ENCODE results near the gene PGLYRP1.

PGLYRP1 gene

DNA sequence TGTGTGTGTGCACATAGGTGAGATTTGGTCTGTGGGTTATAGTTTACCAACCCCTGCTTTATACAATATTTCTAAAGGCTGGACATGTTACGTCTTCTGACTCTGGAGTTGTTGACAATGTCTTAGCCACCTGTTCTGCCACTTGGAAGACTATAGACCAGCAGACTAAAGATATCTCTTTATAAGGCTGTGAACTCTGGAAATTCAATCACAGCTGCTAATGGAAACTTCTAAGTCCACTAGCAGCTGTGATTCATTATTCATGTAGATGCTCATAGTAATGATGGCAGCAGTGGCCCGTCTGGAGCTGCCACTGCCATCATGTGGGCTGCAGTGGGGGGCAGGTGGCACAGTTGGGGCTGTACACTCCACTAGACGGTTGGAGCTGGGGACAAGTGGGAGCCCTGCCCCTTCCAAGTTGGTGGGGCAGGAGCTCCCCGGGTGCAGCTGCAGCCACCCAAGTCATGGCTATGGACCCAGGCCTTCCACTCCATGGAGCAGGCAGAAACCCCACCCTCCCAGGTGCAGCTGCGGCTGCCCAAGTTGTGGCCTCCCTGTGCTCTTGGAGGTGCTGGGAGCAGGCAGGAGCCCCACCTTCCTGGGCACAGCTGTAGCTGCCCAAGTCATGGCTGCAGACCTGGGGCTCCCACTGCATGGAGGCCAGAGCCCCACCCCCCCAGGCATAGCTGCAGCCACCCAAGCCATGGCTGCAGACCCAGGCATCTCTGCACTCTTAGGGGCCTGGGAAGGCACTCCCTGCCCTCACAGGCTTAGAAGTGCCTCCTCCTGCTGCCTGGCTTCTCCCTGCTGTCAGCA, 9.1 kb upstream of the PGLYRP1 start:
- DNase-seq: no peak

GRCh38 chr19:46030812-46031550, 8.1 kb upstream of the PGLYRP1 start:
- DNase-seq: no peak

DNA sequence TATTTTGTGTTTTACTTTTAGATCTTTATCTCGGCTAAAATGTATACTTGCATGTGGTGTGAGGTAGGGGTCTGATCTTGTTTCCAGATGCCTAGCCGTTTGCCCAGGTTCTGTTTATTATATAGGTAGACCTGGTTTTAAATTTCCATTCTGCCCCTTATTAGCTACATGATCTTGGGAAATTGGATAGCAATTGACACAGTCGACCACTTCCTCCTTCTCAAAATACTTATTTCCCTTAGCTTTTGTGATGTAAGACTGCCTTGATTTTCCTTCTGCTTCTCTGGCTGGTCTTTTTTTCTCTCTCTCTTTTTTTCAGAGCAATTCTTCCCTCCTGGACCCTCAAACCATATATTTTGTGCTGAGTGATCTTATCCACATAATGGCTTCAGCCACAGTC, 3.0 kb upstream of the PGLYRP1 start:
- DNase-seq: no peak

GRCh38 chr19:46023311-46023779, 492 bp upstream of the PGLYRP1 start:
- DNase-seq: no peak

GRCh38 chr19:46022061-46022430, 807 bp downstream of the PGLYRP1 start:
- no peak for DNase-seq

DNA sequence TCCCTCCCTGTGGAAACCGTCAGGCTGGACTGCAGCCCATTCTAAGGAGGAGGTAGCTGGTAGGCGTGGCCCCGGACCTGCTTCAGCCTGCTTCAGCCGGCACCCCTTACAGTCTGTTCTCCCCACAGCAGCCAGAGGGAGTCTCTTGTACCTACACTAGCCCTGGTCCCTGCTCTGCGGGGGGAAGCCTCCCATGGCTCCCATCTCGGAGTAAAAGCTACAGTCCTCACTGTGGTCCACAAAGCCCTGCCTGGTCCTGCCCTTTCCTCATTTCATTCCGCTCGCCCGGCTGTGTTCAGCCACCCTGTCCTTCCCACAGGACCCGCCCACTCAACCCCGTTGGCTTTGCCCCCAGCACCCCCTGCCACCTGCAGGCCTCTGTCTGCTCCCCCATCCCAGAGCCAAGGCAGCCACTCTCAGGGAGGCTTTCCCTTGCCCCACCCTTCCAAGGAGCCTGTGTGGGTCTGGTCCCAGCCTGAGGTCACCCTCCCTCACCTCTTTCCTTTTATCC, 1.3 kb downstream of the PGLYRP1 start:
- no peak for DNase-seq

GRCh38 chr19:46020819-46021125, 2.1 kb downstream of the PGLYRP1 start:
- no peak for DNase-seq

DNA sequence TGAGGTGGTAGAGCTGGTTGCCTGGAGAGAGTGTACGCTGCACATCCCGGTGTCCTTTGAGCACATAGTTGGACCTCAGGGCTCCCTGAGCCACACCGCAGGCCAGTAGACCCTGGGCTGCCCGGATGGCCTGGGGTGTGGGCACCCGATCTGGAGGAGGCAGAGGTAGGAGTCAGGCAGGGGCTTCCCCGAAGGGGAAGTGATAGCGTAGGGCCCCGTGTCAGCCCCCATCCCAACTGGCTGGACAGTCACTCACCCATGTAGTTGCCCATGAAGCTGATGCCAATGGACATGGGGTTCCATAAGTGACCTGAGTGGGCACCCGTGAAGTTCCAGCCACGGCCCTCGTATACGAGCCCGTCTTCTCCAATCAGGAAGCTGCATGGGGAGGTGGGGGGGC, 3.6 kb downstream of the PGLYRP1 start:
- DNase-seq: no peak

DNA sequence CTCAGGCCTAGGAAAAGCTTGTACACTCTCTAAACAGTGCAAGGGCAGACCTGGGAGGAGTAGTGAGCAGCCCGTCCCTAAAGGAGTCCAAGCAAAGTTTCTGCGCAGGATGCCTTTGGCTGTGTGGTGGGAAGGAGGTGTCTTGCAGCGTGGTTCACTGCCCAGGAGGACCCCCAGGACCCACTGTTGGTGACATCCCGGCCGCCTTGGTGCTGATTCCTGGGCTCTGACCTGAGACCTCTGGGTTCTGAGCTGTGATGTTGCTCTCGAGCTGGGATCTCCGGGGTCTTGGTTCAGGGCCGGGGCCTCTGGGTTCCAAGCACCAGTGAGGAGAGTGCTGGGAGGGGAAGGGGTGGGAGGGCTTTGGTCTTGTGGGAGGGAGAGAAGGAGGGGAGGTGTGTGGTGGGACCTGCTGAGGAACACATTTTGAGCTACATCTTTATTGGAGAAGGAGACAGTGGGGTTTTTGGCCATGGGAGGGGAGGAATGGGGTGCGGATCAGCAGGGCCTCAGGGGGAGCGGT, 4.1 kb downstream of the PGLYRP1 start:
- no peak for DNase-seq

DNA sequence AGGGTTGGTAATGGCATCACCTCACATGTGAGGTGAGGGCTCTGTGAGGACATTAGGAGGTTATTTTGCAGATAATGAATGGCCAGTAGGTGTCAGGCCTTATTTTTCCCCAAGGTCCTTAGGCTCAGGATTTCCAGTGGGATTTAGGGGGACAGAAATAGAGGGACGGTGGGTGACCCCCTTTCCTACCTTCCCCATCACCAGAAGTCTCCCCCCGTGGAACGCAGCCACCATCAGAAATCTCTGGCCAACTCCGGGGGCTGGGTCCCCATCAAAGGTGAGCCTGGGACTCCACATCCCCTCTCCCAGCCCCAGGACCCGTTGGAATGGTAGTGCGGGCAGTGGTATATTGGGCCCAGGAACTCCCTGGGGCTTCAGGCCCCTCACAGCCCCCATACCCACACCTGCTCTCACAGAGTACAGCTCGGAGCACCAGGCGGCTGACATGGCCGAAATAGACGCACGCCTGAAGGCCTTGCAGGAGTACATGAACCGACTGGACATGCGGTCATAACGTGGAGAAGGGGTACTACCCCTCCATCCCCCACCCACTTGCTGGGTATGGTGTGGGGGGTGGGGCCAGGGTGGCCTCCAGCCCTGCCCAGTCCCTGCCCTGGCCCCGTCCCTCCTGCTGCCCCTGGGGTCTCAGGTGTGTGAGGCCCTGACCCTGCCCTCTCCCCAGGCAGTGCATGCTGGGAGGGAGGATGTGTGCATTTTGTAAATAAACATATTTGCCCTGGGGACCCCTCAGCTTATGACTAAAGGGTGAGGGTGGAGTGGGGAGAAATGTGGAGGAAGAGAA, 4.8 kb downstream of the PGLYRP1 start:
- DNase-seq: no peak

DNA sequence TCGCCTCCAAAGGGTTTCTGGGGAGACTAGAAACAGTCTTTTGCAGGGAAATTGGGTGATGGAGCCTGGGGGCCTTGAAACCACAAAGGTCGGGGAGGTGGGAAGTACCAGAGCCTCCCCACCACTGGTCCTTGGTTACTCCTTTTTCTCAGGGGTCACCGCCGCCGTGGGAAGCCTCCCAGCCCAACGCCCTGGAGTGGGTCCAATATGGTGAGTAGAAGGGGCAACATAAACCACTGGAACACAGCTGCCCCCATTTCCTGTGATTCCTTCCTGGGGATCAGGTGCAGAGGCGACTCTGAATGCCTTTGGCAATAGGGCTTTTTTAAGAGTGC, 5.8 kb downstream of the PGLYRP1 start:
- no peak for DNase-seq

GRCh38 chr19:46016426-46017094, 6.3 kb downstream of the PGLYRP1 start:
- peak; percentile 29 for DNase-seq

GRCh38 chr19:46015687-46016425, 7.0 kb downstream of the PGLYRP1 start:
- peak; percentile 5 for DNase-seq

DNA sequence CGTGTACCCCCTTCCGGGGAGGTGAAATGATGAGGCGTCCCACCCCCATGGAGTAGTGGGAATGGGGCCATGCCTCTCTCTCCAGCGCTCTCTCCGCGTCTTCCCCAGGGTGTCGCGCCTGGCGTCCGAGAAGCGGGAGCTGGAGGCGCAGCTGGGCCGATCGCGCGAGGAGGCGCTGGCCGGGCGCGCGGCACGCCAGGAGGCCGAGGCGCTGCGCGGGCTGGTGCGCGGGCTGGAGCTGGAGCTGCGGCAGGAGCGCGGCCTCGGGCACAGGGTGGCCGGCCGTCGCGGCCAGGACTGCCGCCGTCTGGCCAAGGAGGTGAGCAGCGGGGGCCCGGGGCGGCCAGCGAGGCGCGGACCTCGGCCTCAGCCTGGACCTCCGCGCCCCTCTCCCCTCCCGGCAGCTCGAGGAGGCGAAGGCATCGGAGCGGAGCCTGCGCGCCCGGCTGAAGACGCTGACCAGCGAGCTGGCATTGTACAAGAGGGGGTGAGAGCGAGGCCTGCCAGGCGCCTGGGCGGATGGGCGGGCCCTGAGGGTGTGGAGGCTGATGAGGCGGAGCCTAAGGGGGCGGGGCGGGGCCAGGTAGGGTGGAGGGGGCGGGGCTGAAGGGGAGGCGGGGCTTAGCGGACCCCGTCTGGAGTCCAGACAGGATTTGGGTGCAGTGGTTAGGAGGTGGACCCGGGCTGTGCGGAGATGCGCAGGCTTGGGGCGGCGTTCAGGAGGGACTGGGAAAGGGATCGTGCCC, 7.7 kb downstream of the PGLYRP1 start:
- DNase-seq: peak; percentile 6

DNA sequence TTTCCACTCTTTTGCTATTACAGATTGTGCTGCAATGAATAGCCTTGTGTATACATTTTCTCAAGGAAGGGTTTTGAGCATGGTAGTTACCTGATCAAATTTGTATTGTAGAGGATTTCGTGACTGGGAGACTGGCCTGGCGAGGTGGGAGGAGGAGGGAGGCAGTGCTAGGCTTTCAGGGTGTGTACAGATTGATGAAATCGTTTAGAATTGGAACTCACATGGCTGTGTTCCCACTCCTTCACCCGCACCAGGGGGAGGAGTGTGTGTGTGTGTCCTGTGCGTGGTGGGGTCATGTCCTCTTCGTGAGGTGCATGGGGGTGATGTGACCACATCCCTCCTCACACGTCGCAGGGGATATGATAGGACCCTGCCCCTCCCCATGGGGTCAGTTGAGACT, 8.3 kb downstream of the PGLYRP1 start:
- no peak for DNase-seq

- DNase-seq: peak; percentile 4
These were observed 13.0 kb downstream of the PGLYRP1 start for GRCh38 chr19:46009530-46010510.

- DNase-seq: no peak
These were observed 16.4 kb downstream of the PGLYRP1 start for GRCh38 chr19:46006411-46006810.

GRCh38 chr19:46002678-46003275, 20.1 kb downstream of the PGLYRP1 start:
- DNase-seq: no peak

DNA sequence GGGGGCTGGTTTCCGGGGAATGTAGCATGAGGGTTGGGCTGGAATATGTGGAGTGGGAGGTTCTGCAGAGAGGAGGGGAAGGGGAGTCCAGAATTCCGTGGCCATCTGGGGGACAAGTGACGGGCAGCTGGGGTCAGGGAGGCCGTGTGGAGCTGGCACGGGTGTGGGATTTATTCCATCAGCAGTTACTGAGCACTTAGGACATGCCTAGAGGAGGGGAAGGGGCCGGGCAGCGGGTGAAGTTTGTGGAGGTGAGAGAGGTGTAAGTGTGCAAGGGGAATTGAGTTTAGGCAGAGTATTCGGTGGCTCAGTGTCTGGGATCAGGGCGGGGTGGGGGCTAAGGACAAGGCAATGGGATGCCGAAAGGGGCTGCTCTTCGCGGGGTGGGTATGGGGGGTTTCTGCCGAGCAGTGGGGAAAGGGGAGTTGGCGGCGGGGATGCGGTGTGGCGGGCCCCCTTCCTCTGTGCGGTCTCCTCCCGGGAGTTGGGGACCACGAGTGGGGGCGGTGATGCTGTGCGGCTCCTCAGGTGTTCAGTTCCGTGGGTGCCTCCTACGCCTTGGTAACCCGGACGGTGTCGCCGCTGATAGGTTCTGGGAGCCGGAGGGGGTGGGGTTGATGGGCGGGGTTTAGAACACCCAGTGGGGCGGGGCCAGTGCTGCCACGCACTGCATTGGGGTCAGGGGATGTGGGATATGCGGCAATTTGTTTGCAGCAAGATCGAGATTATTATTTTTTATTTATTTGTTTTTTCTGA, 22.2 kb downstream of the PGLYRP1 start:
- no peak for DNase-seq

Data from DMS 273 treated with DMSO at 0.1 percent for 48 hours (cell line).